ENCODE data around the gene ARID5B.

ARID5B gene

GRCh38 chr10:61911425-61911824, 9.9 kb downstream of the ARID5B start:
- H3K4me1 ChIP-seq (ENCODE audit: insufficient read depth, low read length, poor library complexity, severe bottlenecking): peaks cover 55% of the 10 kb centered on the region
- H3K4me3 ChIP-seq (ENCODE audit: low read length, poor library complexity, severe bottlenecking): peak overlapping the region; percentile 30
- H3K79me2 ChIP-seq (ENCODE audit: insufficient read depth, low read length): peaks cover 100% of the 10 kb centered on the region
- H4K20me1 ChIP-seq (ENCODE audit: insufficient read depth, low read length, poor library complexity, severe bottlenecking): peaks cover 77% of the 10 kb centered on the region
- H3K36me3 ChIP-seq (ENCODE audit: insufficient read depth, low read length): peaks cover 43% of the 10 kb centered on the region; the same call in 1 of the 2 replicates
- no peaks in the 10 kb centered on the region for H3K27me3 ChIP-seq (ENCODE audit: insufficient read depth, low read length, poor library complexity, severe bottlenecking)
- H2AFZ ChIP-seq (ENCODE audit: low read length): no peak overlapping the region
- H3K4me2 ChIP-seq (ENCODE audit: low read depth, low read length, poor library complexity, severe bottlenecking): peak overlapping the region; percentile 58
- H3F3A ChIP-seq (ENCODE audit: low read depth): no peaks in the 10 kb centered on the region
- no peak for TF ChIP-seq CTCF (conservative IDR thresholded peaks at IDR 0.05; ENCODE audit: low read length)
- no peak for TF ChIP-seq EZH2phosphoT487 (IDR thresholded peaks at IDR 0.05; ENCODE audit: borderline replicate concordance)
- no peaks in the 10 kb centered on the region for H3K9me2 ChIP-seq (replicated peaks; ENCODE audit: low read depth, low read length)
- H3K9ac ChIP-seq (ENCODE audit: low read depth, low read length, poor library complexity, severe bottlenecking): peak overlapping the region; percentile 23
- H3K9me3 ChIP-seq (ENCODE audit: insufficient read depth, low read depth, low read length): no peaks in the 10 kb centered on the region

- Histone ChIP-seq H3K79me2 (ENCODE audit: insufficient read depth, low read length) (peaks cover 99% of the 10 kb centered on the region), H3K4me2 (ENCODE audit: low read depth, low read length, poor library complexity, severe bottlenecking) (peak overlapping the region; percentile 10), H2AFZ (ENCODE audit: low read length) (no peak overlapping the region), H3K4me3 (ENCODE audit: low read length, poor library complexity, severe bottlenecking) (no peak overlapping the region), H3K27me3 (ENCODE audit: insufficient read depth, low read length, poor library complexity, severe bottlenecking) (no peaks in the 10 kb centered on the region), H3K36me3 (ENCODE audit: insufficient read depth, low read length) (peaks cover 54% of the 10 kb centered on the region; the same call in 1 of the 2 replicates), H3K4me1 (ENCODE audit: insufficient read depth, low read length, poor library complexity, severe bottlenecking) (peaks cover 48% of the 10 kb centered on the region), H3K9me2 (replicated peaks; ENCODE audit: low read depth, low read length) (no peaks in the 10 kb centered on the region), H3K9me3 (ENCODE audit: insufficient read depth, low read depth, low read length) (peaks cover 3% of the 10 kb centered on the region; the same call in 1 of the 2 replicates), H4K20me1 (ENCODE audit: insufficient read depth, low read length, poor library complexity, severe bottlenecking) (peaks cover 76% of the 10 kb centered on the region), H3F3A (ENCODE audit: low read depth) (no peaks in the 10 kb centered on the region), H3K9ac (ENCODE audit: low read depth, low read length, poor library complexity, severe bottlenecking) (no peak overlapping the region)
- TF ChIP-seq CTCF (conservative IDR thresholded peaks at IDR 0.05; ENCODE audit: low read length) (no peak), EZH2phosphoT487 (IDR thresholded peaks at IDR 0.05; ENCODE audit: borderline replicate concordance) (no peak)
Measured at GRCh38 chr10:61912981-61913380, 11.5 kb downstream of the ARID5B start.

GRCh38 chr10:61918140-61918539, 16.6 kb downstream of the ARID5B start:
- peaks cover 28% of the 10 kb centered on the region for H3K4me1 ChIP-seq (ENCODE audit: insufficient read depth, low read length, poor library complexity, severe bottlenecking)
- peaks cover 6% of the 10 kb centered on the region; the same call in 1 of the 2 replicates for H3K9me3 ChIP-seq (ENCODE audit: insufficient read depth, low read depth, low read length)
- H3K79me2 ChIP-seq (ENCODE audit: insufficient read depth, low read length): peaks cover 99% of the 10 kb centered on the region
- no peaks in the 10 kb centered on the region for H3K27me3 ChIP-seq (ENCODE audit: insufficient read depth, low read length, poor library complexity, severe bottlenecking)
- peaks cover 71% of the 10 kb centered on the region for H4K20me1 ChIP-seq (ENCODE audit: insufficient read depth, low read length, poor library complexity, severe bottlenecking)
- no peaks in the 10 kb centered on the region for H3F3A ChIP-seq (ENCODE audit: low read depth)
- no peak overlapping the region for H3K9ac ChIP-seq (ENCODE audit: low read depth, low read length, poor library complexity, severe bottlenecking)
- no peak overlapping the region for H3K4me3 ChIP-seq (ENCODE audit: low read length, poor library complexity, severe bottlenecking)
- peaks cover 67% of the 10 kb centered on the region; the same call in 1 of the 2 replicates for H3K36me3 ChIP-seq (ENCODE audit: insufficient read depth, low read length)
- no peak overlapping the region for H2AFZ ChIP-seq (ENCODE audit: low read length)
- TF ChIP-seq CTCF (conservative IDR thresholded peaks at IDR 0.05; ENCODE audit: low read length) (no peak), EZH2phosphoT487 (IDR thresholded peaks at IDR 0.05; ENCODE audit: borderline replicate concordance) (no peak)
- no peaks in the 10 kb centered on the region for H3K9me2 ChIP-seq (replicated peaks; ENCODE audit: low read depth, low read length)
- H3K4me2 ChIP-seq (ENCODE audit: low read depth, low read length, poor library complexity, severe bottlenecking): no peak overlapping the region
